SH-SY5Y (cell line): Measurements from ENCODE around the gene DUSP9.

Experiments
- GATA2 ChIP-seq: IDR thresholded peaks from 2 replicates; pipeline ENCODE4 v1.6.1; 2011; ENCODE audit warnings: mild to moderate bottlenecking, low read depth, low read length
- GATA3 ChIP-seq: IDR thresholded peaks from 2 replicates; pipeline ENCODE4 v1.6.1; 2011; ENCODE audit warnings: low read depth, mild to moderate bottlenecking, low read length, moderate library complexity

Gene DUSP9

DNA sequence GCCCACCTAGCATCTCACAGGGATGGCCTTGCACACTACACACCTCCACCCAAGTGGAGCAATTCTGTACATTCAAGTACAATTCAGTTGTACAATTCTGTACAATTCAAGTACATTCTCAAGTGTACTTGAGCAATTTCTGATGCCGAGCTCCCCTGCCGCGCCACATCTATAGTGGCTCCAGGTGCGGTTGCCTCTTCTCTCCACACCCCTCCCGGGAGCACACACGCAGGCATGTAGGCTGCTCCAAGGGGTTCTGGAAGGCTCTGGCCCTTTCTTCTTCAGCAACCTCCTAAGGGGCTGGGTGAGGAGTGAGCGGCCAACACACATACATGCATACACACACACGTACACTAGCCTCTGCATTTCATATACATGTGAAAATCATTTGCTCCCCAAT, 18.9 kb upstream of the DUSP9 start:
- no peak for TF ChIP-seq GATA3
- TF ChIP-seq GATA2, result no peak

DNA sequence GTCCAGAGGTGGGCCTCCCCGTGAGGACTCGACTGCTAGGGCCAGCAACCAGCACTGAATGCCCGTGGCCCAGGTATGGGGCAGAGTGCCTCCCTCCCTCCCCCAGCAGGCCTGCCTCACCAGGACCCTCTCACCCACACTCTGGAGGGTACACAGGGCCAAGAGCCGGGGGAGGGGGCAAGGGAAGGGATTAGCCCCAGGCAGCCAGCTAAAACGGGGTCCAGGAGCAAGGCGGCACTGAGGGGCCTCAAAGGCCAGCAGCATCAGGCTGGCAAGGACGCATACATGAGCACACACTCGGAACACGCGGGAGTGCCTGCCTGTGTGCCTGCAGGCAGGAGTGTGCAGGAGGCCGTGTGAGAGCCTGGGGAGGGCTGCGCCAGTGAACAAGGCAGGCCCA, 18.3 kb upstream of the DUSP9 start:
- TF ChIP-seq GATA3 (no peak), GATA2 (no peak)

DNA sequence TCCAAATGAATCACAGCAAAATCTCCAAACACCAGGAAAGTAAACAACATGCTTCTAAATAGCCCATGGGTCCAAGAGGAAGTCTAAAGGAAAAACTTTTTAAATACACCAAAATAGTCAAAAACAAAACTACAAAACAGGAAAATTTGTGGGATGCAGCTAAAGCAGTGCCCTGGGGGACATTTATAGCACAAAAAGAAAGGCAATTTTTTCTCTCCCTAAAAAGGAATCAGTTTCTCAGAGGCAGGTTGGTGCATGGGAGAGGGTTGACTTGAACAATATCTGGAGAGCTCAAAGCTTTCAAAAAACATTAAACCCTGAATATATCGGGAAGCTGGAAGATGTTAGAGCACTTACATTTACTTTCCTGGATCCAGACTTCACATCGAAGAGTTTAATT, 15.7 kb upstream of the DUSP9 start:
- TF ChIP-seq GATA2 (no peak), GATA3 (no peak)

DNA sequence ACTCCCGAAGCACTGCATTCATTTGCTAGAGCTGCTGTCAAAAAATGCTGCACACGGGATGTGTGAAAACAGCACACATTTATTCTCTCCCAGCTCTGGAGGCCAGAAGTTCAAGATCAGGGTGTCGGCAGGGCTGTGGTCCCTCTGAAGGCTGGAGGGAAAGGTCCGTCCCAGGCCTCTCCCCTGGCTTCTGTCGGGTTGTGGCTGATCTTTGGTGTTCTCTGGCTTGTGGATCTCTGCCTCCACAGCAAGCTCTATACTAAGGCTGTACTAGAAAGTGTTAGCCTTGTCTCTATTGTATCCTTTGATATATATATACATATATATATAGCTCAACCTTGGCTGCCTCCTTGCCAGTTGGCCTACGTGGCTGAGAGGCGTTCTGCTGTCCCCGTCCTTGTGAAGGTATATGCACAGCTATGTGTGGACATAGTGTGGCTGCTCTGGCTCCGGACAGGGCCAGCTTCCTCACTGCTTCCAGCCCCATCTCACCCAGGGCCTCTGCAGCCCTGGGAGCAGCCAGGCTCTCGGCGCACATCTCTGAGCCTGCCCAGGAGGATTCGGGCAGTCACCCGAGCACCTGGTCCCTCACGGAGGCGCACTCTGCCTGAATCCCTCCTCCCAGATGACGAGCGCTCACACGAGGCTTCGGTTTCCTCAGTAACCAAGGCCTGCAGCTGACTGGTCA, 15.0 kb upstream of the DUSP9 start:
- TF ChIP-seq GATA2 (no peak), GATA3 (no peak)

DNA sequence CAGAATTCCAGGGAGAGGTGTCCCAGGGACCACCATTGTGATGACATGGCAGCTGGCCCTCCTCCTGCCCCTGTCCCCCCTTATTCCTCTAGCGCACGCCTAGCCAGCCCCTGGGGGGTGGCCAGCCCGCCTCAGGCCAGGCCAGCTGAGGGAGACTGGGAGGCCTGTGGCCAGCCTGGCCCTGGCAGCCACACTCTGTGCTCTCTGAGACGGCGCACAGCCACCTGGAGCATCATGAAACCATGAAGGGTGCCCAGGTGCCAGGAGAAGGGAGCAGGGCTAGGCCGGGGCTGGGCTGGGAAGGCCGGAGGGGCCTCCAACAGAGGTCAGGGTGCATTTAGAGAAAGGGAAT, 14.4 kb upstream of the DUSP9 start:
- TF ChIP-seq GATA2 (no peak), GATA3 (no peak)

DNA sequence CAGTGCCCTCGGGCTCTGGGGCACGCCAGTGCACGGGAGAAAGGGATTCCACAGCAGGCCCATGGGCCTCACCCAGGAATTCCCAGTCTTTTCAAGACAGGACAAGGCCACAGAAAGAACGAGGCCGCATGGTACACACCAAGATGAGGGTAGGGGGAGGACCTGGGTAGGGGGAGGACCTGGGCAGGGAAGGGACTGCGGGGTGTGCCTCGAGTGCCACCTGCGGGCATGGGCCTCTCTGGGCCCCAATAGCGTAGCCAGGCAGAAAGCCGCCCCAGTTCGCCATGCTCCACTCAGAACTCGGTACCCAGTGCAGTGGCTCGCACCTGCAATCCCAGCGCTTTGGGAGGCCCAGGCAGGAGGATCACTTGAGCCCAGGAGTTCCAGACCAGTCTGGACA, 14.0 kb upstream of the DUSP9 start:
- TF ChIP-seq GATA2 (no peak), GATA3 (no peak)

DNA sequence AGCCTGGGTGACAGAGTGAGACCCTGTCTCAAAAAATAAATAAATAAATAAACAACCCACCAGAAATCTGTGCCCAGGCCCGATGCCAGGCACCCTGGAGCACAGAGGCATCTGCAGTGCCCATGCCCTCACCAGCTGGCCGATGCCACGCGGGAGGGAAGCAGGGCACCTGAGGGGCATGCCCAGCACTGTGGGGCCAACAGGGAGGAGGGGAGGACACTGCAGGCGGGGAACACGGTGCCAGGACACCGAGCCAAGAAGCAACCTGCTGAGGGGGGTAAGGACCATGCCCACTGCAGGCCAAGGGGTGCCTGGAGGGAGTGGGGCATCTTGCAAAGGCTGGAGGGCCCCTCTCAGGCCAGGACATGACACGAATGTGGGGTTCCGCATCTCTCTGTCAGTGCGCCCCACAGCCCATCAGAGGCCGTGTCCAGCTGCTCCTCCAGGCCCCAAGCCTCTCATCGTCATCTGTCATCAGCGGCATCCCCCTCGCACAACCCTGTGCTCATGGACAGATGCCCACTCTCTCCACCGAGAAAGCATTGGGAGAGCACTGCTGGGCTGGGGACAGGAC, 13.3 kb upstream of the DUSP9 start:
- no peak for TF ChIP-seq GATA3
- no peak for TF ChIP-seq GATA2

DNA sequence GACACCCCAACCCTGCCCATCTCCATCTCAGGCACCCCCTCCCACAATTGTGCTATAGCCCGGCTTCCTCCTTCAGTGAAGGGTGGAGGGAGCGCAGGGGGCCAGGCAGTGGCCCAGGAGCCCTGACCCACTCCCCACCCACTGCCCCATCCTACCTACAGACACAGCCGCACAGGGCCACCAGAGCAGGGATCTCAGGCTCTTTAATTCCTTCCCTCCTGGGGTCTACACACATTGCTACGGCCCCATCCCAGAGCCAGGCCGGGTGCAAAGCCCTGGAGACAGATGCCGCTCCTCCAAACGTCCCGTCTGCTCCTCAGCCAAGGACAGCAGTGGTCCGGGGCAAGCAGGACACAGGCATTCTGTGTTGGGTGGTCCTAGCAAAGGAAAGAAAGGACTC, 12.8 kb upstream of the DUSP9 start:
- TF ChIP-seq GATA3 (no peak), GATA2 (no peak)

DNA sequence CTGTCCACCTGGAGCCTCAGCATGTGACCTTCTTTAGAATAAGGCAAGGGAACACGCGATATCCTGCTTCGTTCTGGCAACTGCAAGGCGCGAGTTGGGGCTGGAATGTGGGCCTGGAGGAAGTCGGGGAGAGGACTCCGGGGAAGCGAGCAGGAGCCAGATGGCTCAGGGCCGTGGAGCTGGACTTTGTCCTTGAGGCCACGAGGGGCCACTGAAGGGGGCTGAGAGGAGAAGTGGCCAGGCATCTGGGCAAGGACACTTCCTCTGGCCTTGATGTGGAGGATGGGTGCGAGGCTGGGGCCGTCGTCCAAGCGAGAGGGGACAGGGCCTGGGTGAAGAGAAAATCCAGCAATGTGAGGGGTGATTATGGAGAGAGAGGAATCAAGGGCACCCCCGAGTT, 12.2 kb upstream of the DUSP9 start:
- TF ChIP-seq GATA3 (no peak), GATA2 (no peak)

DNA sequence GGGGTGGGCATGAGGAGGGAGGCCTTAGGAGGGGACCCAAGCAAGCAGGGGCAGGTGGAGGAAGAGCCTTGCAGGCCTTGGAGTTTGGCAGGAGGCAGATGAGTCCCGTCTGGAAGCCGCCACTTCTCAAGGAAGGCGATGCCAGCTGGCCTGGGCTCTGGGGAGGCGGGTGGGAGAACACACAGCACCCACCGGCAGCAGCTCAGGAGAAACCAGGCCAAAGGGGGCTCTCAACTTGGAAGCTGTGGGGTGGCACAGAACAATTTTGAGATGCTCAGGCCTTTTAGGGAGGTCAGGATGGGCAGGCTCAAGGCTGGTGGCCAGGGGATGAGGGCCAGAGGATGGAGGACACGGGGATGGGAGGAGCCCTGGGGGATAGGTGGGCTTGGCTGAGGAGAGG, 11.6 kb upstream of the DUSP9 start:
- TF ChIP-seq GATA3 (no peak), GATA2 (no peak)

DNA sequence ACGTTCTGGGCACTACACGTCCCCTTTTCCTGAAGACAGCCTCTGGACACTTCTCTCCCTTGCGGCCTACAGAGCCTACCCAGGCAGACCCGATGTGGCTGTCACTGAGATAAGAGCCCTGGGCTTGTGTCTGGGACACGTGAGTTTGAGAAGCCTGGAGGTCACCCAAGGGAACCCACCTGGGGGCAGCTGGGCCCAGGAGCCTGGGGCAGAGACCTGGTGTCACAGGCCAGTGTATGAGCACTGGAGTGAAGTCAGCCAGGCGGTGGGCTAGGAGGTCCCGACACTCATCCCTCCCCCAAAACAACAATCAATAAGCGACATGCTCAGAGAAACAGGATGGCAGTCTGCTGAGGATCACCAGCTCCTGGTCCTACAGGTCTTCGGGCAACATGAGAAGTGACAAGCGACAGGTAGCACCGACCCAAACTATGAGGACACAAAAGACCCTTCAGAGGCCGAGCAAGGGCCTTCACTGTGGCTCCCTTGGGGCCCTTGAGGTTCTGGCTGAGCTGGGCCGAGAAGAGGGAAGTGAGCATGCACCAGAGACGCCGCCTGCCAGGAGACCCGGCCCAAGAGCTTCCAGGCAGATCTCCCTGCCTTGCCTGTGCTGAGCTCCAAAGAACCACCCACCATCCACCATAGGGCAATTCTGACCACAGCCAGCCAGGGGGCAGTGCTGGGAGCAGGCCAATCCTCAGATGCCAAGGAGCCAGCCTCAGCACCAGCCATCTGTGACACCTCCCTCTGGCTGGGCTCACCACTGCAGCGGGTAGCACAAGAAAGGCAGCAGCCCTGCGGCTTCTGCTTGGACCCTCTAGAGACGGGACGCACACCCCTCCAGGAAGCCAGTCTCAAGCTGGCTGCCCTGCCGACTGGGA, 11.0 kb upstream of the DUSP9 start:
- TF ChIP-seq GATA2 (no peak), GATA3 (no peak)

DNA sequence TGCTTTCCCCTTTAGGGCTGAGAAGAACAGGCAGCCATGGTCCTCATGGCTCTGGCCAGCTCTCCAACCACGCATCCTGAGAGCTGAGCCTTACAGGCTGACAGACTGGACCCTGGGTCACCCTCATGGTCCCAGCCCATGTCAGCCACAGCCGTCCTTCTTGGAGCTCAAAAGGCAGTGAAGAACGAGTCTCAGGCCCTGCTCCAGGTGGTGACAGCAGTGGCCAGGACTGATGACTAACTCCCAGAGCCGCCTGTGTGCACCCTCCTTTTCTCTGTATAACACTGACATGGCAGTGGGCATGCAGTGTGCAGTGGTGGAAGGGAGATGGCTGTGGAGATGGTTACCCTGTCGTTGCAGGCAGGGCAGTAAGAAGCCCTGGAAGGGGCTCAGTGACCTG, 10.3 kb upstream of the DUSP9 start:
- TF ChIP-seq GATA3 (no peak), GATA2 (no peak)

DNA sequence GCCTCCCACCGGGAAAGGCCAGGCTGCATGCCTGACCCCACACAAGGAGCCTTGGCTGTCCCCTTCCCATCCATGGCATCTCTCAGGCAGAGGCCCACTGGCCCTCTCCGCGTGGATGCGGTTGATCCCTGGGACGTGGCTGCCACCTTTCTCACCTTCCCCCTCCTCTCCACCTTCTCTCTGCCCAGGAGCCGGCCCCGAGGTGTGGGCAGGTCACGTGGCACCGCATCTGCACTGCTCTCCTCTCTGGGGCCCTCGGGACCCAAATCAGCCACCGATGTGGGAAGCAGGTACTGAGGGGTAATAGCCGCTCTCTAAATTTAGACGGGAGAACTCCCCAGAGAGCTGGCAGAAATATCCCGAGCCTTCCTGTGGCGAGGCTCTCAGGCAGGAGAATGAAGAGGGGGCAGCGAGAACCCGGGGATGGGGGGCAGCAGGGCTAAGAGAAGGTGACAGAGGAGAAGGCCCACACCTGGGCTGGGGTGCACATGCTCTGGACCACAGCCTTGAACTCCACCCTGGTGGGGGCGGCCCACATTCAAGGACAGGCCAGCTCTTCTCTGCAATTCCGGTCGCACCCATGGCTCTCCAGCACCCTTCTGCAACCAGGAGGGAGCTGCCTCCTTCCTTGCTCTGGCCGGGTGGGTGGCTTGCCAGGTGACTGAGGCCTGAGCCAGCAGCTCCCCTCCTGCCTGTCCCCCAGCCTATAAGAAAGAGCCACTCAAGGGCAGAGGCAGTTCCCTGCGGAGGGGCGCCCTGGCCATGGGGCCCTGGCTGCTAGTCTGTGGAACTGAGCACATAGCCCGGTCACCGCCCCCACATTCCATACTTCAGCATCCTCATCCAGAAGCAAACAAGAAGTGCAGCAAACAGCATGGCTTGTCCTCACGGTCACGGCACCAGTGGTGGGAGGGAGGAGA, 9.6 kb upstream of the DUSP9 start:
- TF ChIP-seq GATA3, result no peak
- TF ChIP-seq GATA2, result no peak

DNA sequence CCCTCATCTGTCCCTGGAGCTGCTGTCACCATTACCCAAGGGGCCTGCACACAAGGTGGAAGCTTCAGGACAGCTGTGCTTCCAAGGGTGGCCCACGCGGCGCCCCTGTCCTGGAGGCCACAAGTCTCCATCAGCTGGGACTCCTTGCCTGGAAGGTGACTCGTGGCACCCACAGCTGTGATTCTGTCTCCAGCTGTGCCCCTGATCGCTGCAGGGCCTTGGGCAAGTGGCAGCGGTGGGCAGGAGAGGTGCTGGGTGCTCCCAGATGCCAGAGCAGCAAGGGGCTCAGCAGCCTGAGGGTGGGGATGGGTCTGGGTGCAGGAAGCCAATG, 9.0 kb upstream of the DUSP9 start:
- TF ChIP-seq GATA2 (no peak), GATA3 (no peak)
